ENCODE measurements around the gene EID2B. TPM values are rescaled to one million over a fixed set of nuclear protein-coding genes. Genes with fewer than 3 reads are reported as not detected.

EID2B gene
- total and polyA plus RNA-seq, 3 donors from 2014 or later, result 6.6 to 12.2 (median 9.2) TPM

GRCh38 chr19:39544226-39544903 lies 11.7 kb upstream of the EID2B start:
- H3K9me3 ChIP-seq, result no peaks in the 10 kb centered on the region
- 88 to 93% methylated on average over 7 of the region's 7 CpGs for WGBS, 2 donors
- no peaks in the 10 kb centered on the region for H3K36me3 ChIP-seq (ENCODE audit: low read depth, missing control alignments)
- H3K4me1 ChIP-seq, result peaks cover 5% of the 10 kb centered on the region
- intact Hi-C loops (cut with DNase I; ENCODE audit: low total_unique reads), result no loop called here
- no peak for TF ChIP-seq CTCF (IDR thresholded peaks at IDR 0.05)
- no peak for TF ChIP-seq POLR2A (IDR thresholded peaks at IDR 0.05)
- DNase-seq, result no peak
- H3K27ac ChIP-seq, result no peak overlapping the region
- no peak overlapping the region for H3K4me3 ChIP-seq
- no peaks in the 10 kb centered on the region for H3K27me3 ChIP-seq

DNA sequence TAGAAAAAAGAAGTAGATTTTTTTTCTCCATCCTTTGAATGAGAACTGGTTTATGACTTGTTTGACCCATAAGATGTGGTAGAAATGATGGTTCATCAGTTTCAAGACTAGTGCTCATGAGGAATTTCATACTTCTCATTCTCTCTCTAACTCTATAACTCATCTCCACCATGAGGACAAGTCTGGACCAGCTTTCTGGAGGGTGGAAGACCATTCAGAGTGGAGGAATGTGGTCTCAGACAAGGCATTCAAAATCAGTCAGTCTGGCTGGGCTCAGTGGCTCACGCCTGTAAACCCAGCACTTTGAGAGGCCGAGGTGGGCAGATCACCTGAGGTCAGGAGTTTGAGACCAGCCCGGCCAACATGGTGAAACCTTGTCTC lies 10.8 kb upstream of the EID2B start:
- H3K36me3 ChIP-seq (ENCODE audit: low read depth, missing control alignments), result no peaks in the 10 kb centered on the region
- no peaks in the 10 kb centered on the region for H3K27me3 ChIP-seq
- H3K9me3 ChIP-seq, result no peaks in the 10 kb centered on the region
- 93 to 96% methylated on average over 3 of the region's 3 CpGs for WGBS, 2 donors
- peaks cover 14% of the 10 kb centered on the region for H3K4me1 ChIP-seq
- no peak overlapping the region for H3K27ac ChIP-seq
- TF ChIP-seq CTCF (IDR thresholded peaks at IDR 0.05) (no peak), POLR2A (IDR thresholded peaks at IDR 0.05) (no peak)
- no peak overlapping the region for H3K4me3 ChIP-seq
- no peak for DNase-seq
- intact Hi-C loops (cut with DNase I; ENCODE audit: low total_unique reads), result no loop called here

- no peaks in the 10 kb centered on the region for H3K36me3 ChIP-seq (ENCODE audit: low read depth, missing control alignments)
- TF ChIP-seq POLR2A (IDR thresholded peaks at IDR 0.05), result no peak
- no peak for TF ChIP-seq CTCF (IDR thresholded peaks at IDR 0.05)
- H3K9me3 ChIP-seq, result no peaks in the 10 kb centered on the region
- peaks cover 16% of the 10 kb centered on the region for H3K4me1 ChIP-seq
- H3K27ac ChIP-seq, result no peak overlapping the region
- H3K27me3 ChIP-seq, result no peaks in the 10 kb centered on the region
- DNase-seq, result no peak
- 59 to 71% methylated on average over 2 of the region's 2 CpGs for WGBS, 2 donors
- no peak overlapping the region for H3K4me3 ChIP-seq
- intact Hi-C loops (cut with DNase I; ENCODE audit: low total_unique reads), result no loop called here
Observed at GRCh38 chr19:39542206-39542605, 9.6 kb upstream of the EID2B start.

GRCh38 chr19:39540333-39540673 lies 7.7 kb upstream of the EID2B start:
- 1 to 3% methylated on average over 10 of the region's 10 CpGs for WGBS, 2 donors
- TF ChIP-seq POLR2A (IDR thresholded peaks at IDR 0.05) (no peak), CTCF (IDR thresholded peaks at IDR 0.05) (no peak)
- intact Hi-C loops (cut with DNase I; ENCODE audit: low total_unique reads), result no loop called here
- Histone ChIP-seq H3K4me1 (peaks cover 16% of the 10 kb centered on the region), H3K9me3 (no peaks in the 10 kb centered on the region), H3K27me3 (no peaks in the 10 kb centered on the region), H3K4me3 (peak overlapping the region; percentile 77 to 92), H3K36me3 (ENCODE audit: low read depth, missing control alignments) (no peaks in the 10 kb centered on the region), H3K27ac (peak overlapping the region; percentile 91 to 99)
- DNase-seq, result no peak

All from testis (tissue), 3 donors.